GM18868 (cell line): ENCODE measurements around the gene ERMAP.
"Not testable (repeated sequence)": the region's sequence is repeated elsewhere in the genome, so short reads cannot be mapped to it uniquely, and the experiment has no call there.

Source experiments
- ATAC-seq: cut with Tn5 transposase; IDR thresholded peaks from one replicate; pipeline ENCODE4 v1.9.1; 2021; ENCODE audit warnings: mild to moderate bottlenecking, moderate library complexity; ENCODE audit not compliant: unreplicated experiment

ERMAP gene

GRCh38 chr1:42807056-42807668, 9.8 kb upstream of the ERMAP start:
- no peak for ATAC-seq

GRCh38 chr1:42814815-42815214, 2.1 kb upstream of the ERMAP start:
- not testable (repeated sequence) for ATAC-seq

GRCh38 chr1:42815941-42816584, 859 bp upstream of the ERMAP start:
- no peak for ATAC-seq

GRCh38 chr1:42817440-42817767, 482 bp downstream of the ERMAP start:
- ATAC-seq, result no peak

- no peak for ATAC-seq
These were observed 1.1 kb downstream of the ERMAP start for GRCh38 chr1:42817976-42818375.

- no peak for ATAC-seq
These were observed 3.9 kb downstream of the ERMAP start for GRCh38 chr1:42820813-42821212.

GRCh38 chr1:42821690-42822089, 4.8 kb downstream of the ERMAP start:
- ATAC-seq, result no peak

GRCh38 chr1:42822800-42823392, 6.0 kb downstream of the ERMAP start:
- ATAC-seq, result no peak

- ATAC-seq, result no peak
These were observed 7.6 kb downstream of the ERMAP start for GRCh38 chr1:42824481-42825035.

- no peak for ATAC-seq
These were observed 8.3 kb downstream of the ERMAP start for GRCh38 chr1:42825036-42825851.

- no peak for ATAC-seq
These were observed 13.7 kb downstream of the ERMAP start for GRCh38 chr1:42830631-42831030.

GRCh38 chr1:42831273-42831672, 14.4 kb downstream of the ERMAP start:
- no peak for ATAC-seq

GRCh38 chr1:42832641-42833240, 15.8 kb downstream of the ERMAP start:
- ATAC-seq, result no peak

GRCh38 chr1:42833981-42834380, 17.1 kb downstream of the ERMAP start:
- no peak for ATAC-seq

GRCh38 chr1:42834803-42835202, 17.9 kb downstream of the ERMAP start:
- ATAC-seq, result no peak

- ATAC-seq, result no peak
These were observed 18.5 kb downstream of the ERMAP start for GRCh38 chr1:42835422-42835821.

- ATAC-seq, result no peak
These were observed 20.8 kb downstream of the ERMAP start for GRCh38 chr1:42837709-42838108.

GRCh38 chr1:42838482-42839190, 21.7 kb downstream of the ERMAP start:
- ATAC-seq, result no peak

- ATAC-seq, result no peak
These were observed 24.1 kb downstream of the ERMAP start for GRCh38 chr1:42841010-42841409.

GRCh38 chr1:42841440-42842147, 24.7 kb downstream of the ERMAP start:
- no peak for ATAC-seq
